HFF-Myc (cell line): ENCODE results near the gene SASH1.

ENCODE experiments used
- DNase-seq: peaks from one replicate; pipeline ENCODE4 v3.0.0-alpha.2; 2011; ENCODE audit warnings: low read depth; ENCODE audit errors: extremely low read depth
- H3K4me3 ChIP-seq: replicated peaks from 2 replicates; pipeline ENCODE4 v1.5.1; 2011; ENCODE audit warnings: low read depth, mild to moderate bottlenecking, control low read depth, low read length
- TF ChIP-seq, protein P1 (sequence below): IDR thresholded peaks from 2 replicates; pipeline ENCODE4 v1.5.1; 2012; ENCODE audit warnings: mild to moderate bottlenecking, low read depth, low read length, control low read depth; ENCODE audit errors: missing control alignments

Gene SASH1

DNA sequence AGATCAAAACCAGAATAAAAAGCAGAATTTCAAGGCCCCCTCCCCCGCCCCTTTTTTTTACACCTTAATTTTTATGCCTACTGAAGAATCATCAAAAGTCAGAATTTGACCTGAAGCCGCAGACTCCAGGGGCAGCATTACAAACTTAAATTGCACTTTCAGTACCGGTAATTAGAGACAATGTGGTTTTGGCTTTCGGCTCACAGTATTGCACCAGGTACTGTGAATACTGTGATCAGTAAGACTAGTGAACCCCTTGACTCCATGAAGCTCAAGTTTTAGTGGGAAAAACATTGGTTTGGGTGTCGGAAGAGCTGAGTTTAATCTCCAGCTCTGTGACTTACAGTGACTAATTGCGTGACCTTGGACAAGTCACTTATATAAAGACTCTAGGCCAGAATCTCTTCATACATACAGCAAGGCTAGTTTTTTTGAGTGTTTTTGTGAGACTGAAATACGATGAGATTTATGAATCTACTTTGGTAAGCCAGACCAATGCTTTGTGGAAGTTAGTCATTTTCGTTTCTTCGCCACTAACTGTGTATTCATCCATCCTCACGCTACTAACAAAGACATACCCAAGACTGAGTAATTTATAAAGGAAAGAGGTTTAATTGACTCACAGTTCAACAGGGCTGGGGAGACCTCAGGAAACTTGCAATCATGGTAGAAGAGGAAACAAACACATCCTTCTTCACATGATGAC, 114.7 kb downstream of the SASH1 start:
- TF ChIP-seq, protein P1, sequence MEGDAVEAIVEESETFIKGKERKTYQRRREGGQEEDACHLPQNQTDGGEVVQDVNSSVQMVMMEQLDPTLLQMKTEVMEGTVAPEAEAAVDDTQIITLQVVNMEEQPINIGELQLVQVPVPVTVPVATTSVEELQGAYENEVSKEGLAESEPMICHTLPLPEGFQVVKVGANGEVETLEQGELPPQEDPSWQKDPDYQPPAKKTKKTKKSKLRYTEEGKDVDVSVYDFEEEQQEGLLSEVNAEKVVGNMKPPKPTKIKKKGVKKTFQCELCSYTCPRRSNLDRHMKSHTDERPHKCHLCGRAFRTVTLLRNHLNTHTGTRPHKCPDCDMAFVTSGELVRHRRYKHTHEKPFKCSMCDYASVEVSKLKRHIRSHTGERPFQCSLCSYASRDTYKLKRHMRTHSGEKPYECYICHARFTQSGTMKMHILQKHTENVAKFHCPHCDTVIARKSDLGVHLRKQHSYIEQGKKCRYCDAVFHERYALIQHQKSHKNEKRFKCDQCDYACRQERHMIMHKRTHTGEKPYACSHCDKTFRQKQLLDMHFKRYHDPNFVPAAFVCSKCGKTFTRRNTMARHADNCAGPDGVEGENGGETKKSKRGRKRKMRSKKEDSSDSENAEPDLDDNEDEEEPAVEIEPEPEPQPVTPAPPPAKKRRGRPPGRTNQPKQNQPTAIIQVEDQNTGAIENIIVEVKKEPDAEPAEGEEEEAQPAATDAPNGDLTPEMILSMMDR, result no peak
- no peak for DNase-seq

DNA sequence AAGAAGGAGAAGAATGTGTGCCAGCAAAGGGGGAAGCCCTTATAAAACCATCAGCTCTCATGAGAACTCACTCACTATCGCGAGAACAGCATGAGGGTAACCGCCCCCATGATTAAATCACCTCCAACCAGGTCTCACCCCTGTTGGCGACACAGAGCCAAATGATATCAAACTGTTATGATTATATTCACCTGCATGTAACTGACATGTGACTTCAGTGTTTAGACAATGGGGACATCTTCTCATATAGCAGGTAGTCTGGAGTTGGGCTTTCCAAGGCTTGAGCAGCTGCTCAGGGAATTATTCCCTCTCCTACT, 115.2 kb downstream of the SASH1 start:
- H3K4me3 ChIP-seq, result no peak overlapping the region
- TF ChIP-seq, protein P1, result no peak
- no peak for DNase-seq

More for the DNA sequence above, 114.7 kb downstream of the SASH1 start:
- no peak overlapping the region for H3K4me3 ChIP-seq

DNA sequence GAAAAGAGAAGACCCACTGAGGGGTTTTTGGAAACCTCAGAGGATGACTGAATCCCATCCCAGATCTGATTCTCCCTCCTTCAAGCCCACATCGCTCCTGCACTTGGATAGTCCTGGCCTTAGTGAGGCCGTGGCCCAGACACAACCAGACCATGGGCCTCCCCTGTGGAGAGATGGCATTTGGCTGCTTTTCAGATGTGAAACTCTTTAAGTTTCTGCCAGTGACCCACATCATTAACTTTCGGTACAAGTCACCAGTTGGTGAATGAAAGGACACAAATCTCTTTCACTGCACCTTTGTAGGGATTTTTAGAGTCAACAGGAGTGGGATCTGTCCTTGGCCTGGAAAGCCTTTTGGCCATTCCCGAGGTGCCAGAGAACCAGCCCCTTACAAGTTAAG, 116.6 kb downstream of the SASH1 start:
- no peak overlapping the region for H3K4me3 ChIP-seq
- no peak for DNase-seq
- TF ChIP-seq, protein P1, result no peak

DNA sequence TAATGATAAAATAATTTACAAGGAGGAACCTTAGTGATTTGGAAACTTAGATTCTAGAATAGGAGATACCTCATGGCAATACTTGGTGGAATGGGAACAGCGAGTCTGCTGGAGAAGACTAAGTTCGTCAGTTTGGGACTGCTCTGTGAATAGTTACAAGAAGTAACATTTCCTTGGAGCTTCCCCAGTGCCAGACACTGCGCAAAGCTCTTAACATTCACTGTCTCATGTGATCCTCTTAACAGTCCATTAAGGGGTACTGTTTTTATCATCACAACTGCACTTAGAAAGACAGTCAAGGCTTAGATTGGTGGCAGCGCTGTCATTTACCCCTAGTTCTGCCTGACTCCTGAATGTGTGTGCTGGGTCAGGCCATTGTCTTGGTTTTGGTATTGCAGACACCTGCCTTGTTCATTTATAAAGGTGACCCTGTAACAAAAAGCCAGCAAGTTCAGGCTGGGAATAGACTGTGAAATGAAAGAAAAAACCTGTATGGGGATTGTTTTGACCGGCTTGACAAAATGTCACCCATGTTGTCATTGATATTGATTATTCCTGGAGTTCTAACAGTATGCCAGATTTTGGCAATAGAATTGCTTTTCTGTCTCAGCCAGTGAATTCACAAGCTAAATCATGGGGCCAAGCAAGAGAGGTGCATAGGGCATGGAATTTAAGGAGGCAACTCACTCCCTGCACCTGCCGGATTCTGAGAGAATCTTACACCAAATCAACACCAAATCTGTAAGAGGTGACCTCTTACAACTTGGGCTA, 118.4 kb downstream of the SASH1 start:
- TF ChIP-seq, protein P1, result no peak

DNA sequence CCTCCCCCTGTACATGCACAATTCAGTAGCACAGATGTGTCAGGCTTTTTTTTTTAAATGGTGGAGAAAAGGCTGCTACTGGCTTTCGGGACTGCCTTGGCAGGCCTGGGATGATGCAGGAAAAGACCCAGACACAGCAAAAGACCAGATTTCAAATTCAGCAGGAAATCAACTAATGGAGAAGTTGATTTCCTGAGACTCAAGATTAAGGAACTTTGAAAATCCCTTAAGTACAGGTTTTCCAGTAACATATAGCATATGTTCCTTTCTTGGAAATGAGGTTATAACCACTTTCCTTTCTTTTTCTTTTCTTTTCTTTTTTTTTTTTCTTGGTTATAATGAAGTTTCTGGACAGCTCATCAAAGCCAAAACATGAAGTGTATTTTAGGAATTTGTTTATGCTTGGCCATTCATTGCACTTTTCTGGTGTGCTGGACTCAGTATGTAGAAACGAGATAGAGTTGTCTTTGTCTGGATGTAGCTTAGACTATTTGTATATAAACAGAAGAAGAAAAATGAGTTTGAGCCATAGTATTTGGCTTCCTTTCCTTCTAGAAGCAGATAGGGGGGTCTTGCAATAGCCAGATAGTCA, 119.4 kb downstream of the SASH1 start:
- no peak for DNase-seq

More for the DNA sequence above, 118.4 kb downstream of the SASH1 start:
- no peak for DNase-seq
- H3K4me3 ChIP-seq, result no peak overlapping the region

DNA sequence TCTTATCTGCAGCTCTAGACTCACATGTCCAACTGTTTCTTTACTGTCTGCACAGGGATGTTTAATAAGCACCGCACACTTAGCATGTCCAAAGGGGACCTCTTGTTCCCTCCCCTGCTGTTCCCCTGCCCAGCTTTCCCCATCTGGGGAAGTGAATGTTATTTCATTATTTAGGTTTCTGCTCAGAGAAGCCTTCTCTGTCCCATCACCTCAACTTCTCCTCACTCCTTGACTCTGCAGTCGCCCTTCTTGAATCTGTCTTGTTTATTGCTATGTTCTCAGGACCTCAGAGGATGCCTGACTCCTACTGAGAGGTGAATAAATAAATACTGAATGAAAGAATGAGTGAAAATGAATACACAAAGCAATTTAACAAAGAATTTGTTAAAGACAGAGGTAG, 121.0 kb downstream of the SASH1 start:
- TF ChIP-seq, protein P1, result no peak
- no peak for DNase-seq
- H3K4me3 ChIP-seq, result no peak overlapping the region

More for the DNA sequence above, 119.4 kb downstream of the SASH1 start:
- TF ChIP-seq, protein P1, result no peak
- no peak overlapping the region for H3K4me3 ChIP-seq
